OCI-LY7 (cell line): ENCODE measurements around the gene ENPP7. TPM values are rescaled to one million over a fixed set of nuclear protein-coding genes. Genes with fewer than 3 reads are reported as not detected.

Source experiments
- BruUV-seq: library from RNA; stranded (reverse); fragments of 400-500 nt; replicated peaks from 2 replicates; lab custom pipeline; 2021; lab: Mats Ljungman, UMichigan
- CTCF ChIA-PET: fragments of 300-600 bp; sonication (Branson Sonifier 250); formaldehyde crosslinking; loops from one replicate; lab custom pipeline; 2022; ENCODE audit warnings: antibody characterized with exemption; ENCODE audit not compliant: unreplicated experiment; lab: Charles Lee
- POLR2A ChIA-PET: fragments of 300-600 bp; sonication (Branson Sonifier 250); formaldehyde crosslinking; loops from one replicate; lab custom pipeline; 2022; ENCODE audit warnings: antibody characterized with exemption; lab: Charles Lee
- DNase-seq: peaks from one replicate; pipeline ENCODE4 v3.0.0-alpha.2; 2015; ENCODE audit warnings: low spot score
- H2AFZ ChIP-seq: fragments of 200-600 bp; sonication (generic), shearing (Covaris generic); 2 replicates; pipeline ENCODE4 v1.6.1; 2014; ENCODE audit warnings: mild to moderate bottlenecking, antibody characterized with exemption, low read length, moderate library complexity
- H3K27ac ChIP-seq: fragments of 200-600 bp; sonication (generic); 2 replicates; pipeline ENCODE4 v1.5.1; 2014; ENCODE audit warnings: mixed run types, low read depth, mild to moderate bottlenecking, moderate library complexity, low read length, inconsistent platforms; ENCODE audit not compliant: poor library complexity, severe bottlenecking
- H3K36me3 ChIP-seq: fragments of 200-600 bp; sonication (generic); 2 replicates; pipeline ENCODE4 v1.6.1; 2014; ENCODE audit warnings: mild to moderate bottlenecking, antibody characterized with exemption, low read length, moderate library complexity, mixed read lengths; ENCODE audit not compliant: insufficient read depth
- H3K4me1 ChIP-seq: fragments of 200-600 bp; sonication (generic); 2 replicates; pipeline ENCODE4 v1.5.1; 2014; ENCODE audit warnings: mild to moderate bottlenecking, low read length; ENCODE audit not compliant: insufficient read depth, poor library complexity, severe bottlenecking
- H3K4me2 ChIP-seq: fragments of 200-600 bp; sonication (generic); 2 replicates; pipeline ENCODE4 v1.6.1; 2014; ENCODE audit warnings: mild to moderate bottlenecking, low read length
- H3K4me3 ChIP-seq: fragments of 200-600 bp; sonication (generic); 2 replicates; pipeline ENCODE4 v1.5.1; 2014; ENCODE audit warnings: mild to moderate bottlenecking, low read depth, low read length; ENCODE audit not compliant: poor library complexity, severe bottlenecking
- H3K79me2 ChIP-seq: fragments of 200-600 bp; sonication (generic); 2 replicates; pipeline ENCODE4 v1.6.1; 2016; ENCODE audit warnings: low read depth, mild to moderate bottlenecking, low read length, moderate library complexity, mixed read lengths; ENCODE audit not compliant: insufficient read depth
- H3K9me2 ChIP-seq: fragments of 200-600 bp; sonication (generic); 2 replicates; pipeline ENCODE4 v1.6.1; 2016; ENCODE audit warnings: mild to moderate bottlenecking, low read length, mixed read lengths; ENCODE audit not compliant: insufficient read depth
- H3K9me3 ChIP-seq: fragments of 200-600 bp; sonication (generic); 2 replicates; pipeline ENCODE4 v1.6.1; 2014; ENCODE audit warnings: mild to moderate bottlenecking, mixed run types, low read length, mixed read lengths
- H4K20me1 ChIP-seq: fragments of 200-600 bp; sonication (generic); 2 replicates; pipeline ENCODE4 v1.6.1; 2014; ENCODE audit warnings: mild to moderate bottlenecking, antibody characterized with exemption, low read length, moderate library complexity, mixed read lengths; ENCODE audit not compliant: insufficient read depth
- CTCF ChIP-seq: fragments of 200-600 bp; sonication (generic); conservative IDR thresholded peaks from 2 replicates; pipeline ENCODE4 v1.5.1; 2014; ENCODE audit warnings: mild to moderate bottlenecking, antibody characterized with exemption, low read length, moderate library complexity, mixed read lengths
- EZH2phosphoT487 ChIP-seq: fragments of 200-600 bp; sonication (generic); IDR thresholded peaks from 2 replicates; pipeline ENCODE4 v1.6.1; 2018; ENCODE audit warnings: low read depth, borderline replicate concordance, mild to moderate bottlenecking, mixed run types, antibody characterized with exemption, low read length, moderate library complexity, mixed read lengths
- intact Hi-C: fragments of 100-400 bp; cut with micrococcal nuclease; formaldehyde crosslinking; loops from one replicate; pipeline ENCODE4 v1.10.0; 2022; ENCODE audit not compliant: unreplicated experiment
- total RNA-seq, 2 experiments: library from RNA; depleted of rRNA in 1 of 2; stranded (reverse); fragments of >200 nt in 1 of 2; shearing (Covaris generic) in 1 of 2; gene quantifications; 2 replicates each; pipeline ENCODE4 v1.2.3, GENCODE V29; 2014 to 2022

The ENPP7 gene
- total RNA-seq, 2 experiments from 2014 or later = 0.28 to 0.42 TPM

- no peaks in the 10 kb centered on the region for H4K20me1 ChIP-seq
- no peak overlapping the region for H3K4me3 ChIP-seq
- H3K4me2 ChIP-seq = no peak overlapping the region
- H3K27ac ChIP-seq = no peak overlapping the region
- H3K79me2 ChIP-seq = no peaks in the 10 kb centered on the region
- intact Hi-C loops = loop anchor here (5.0 kb wide), 1 partner anchor 302 kb away; no protein-coding TSS in a partner anchor
- TF ChIP-seq EZH2phosphoT487 (no peak), CTCF (no peak)
- H3K36me3 ChIP-seq = no peaks in the 10 kb centered on the region
- H3K4me1 ChIP-seq = no peaks in the 10 kb centered on the region
- ChIA-PET POLR2A (no interaction called here), CTCF (interaction anchor here (0.5 kb wide), 1 partner anchor 140 kb away, joined by 5 read pairs; no protein-coding TSS in a partner anchor)
- no peaks in the 10 kb centered on the region for H3K9me2 ChIP-seq
- no TSS peak for BruUV-seq
- no peaks in the 10 kb centered on the region for H3K9me3 ChIP-seq
- no peak for DNase-seq
- H2AFZ ChIP-seq = no peak overlapping the region
These were observed 26.1 kb upstream of the ENPP7 start for GRCh38 chr17:79704691-79705090.

- Histone ChIP-seq H3K27ac (no peak overlapping the region), H3K9me3 (no peaks in the 10 kb centered on the region), H3K4me3 (no peak overlapping the region), H3K9me2 (no peaks in the 10 kb centered on the region), H3K79me2 (no peaks in the 10 kb centered on the region), H3K4me1 (no peaks in the 10 kb centered on the region), H3K4me2 (no peak overlapping the region), H3K36me3 (no peaks in the 10 kb centered on the region), H4K20me1 (no peaks in the 10 kb centered on the region), H2AFZ (no peak overlapping the region)
- TF ChIP-seq EZH2phosphoT487 (no peak), CTCF (no peak)
- ChIA-PET POLR2A (no interaction called here), CTCF (no interaction called here)
- intact Hi-C loops = loop anchor here (5.0 kb wide), 1 partner anchor 303 kb away; no protein-coding TSS in a partner anchor
- no TSS peak for BruUV-seq
- no peak for DNase-seq
These were observed 25.1 kb upstream of the ENPP7 start for GRCh38 chr17:79705674-79706073.
